ENCODE results near the gene ZNF319.
"Not testable (repeated sequence)": the region's sequence is repeated elsewhere in the genome, so short reads cannot be mapped to it uniquely, and the experiment has no call there.

ZNF319 gene

GRCh38 chr16:57996406-57997175 lies 3.9 kb downstream of the ZNF319 start:
- FAIRE-seq: no peak

- FAIRE-seq: no peak
Measured at GRCh38 chr16:57995721-57996405, 4.6 kb downstream of the ZNF319 start.

- FAIRE-seq: no peak
Measured at GRCh38 chr16:57994778-57995177, 5.7 kb downstream of the ZNF319 start.

GRCh38 chr16:57994361-57994760 lies 6.1 kb downstream of the ZNF319 start:
- no peak for FAIRE-seq

GRCh38 chr16:57993897-57994296 lies 6.6 kb downstream of the ZNF319 start:
- FAIRE-seq: no peak

GRCh38 chr16:57993438-57993837 lies 7.0 kb downstream of the ZNF319 start:
- no peak for FAIRE-seq

GRCh38 chr16:57992084-57992483 lies 8.4 kb downstream of the ZNF319 start:
- no peak for FAIRE-seq

- FAIRE-seq: no peak
Measured at GRCh38 chr16:57991551-57992059, 8.9 kb downstream of the ZNF319 start.

GRCh38 chr16:57988929-57989328 lies 11.5 kb downstream of the ZNF319 start:
- no peak for FAIRE-seq

GRCh38 chr16:57987441-57988177 lies 12.9 kb downstream of the ZNF319 start:
- no peak for FAIRE-seq

GRCh38 chr16:57986196-57986595 lies 14.3 kb downstream of the ZNF319 start:
- no peak for FAIRE-seq

GRCh38 chr16:57985204-57986181 lies 15.0 kb downstream of the ZNF319 start:
- FAIRE-seq: no peak

- FAIRE-seq: no peak
Measured at GRCh38 chr16:57984443-57985203, 15.8 kb downstream of the ZNF319 start.

- no peak for FAIRE-seq
Measured at GRCh38 chr16:57982385-57982784, 18.1 kb downstream of the ZNF319 start.

GRCh38 chr16:57981636-57982035 lies 18.8 kb downstream of the ZNF319 start:
- no peak for FAIRE-seq

GRCh38 chr16:57979006-57979585 lies 21.4 kb downstream of the ZNF319 start:
- no peak for FAIRE-seq

- not testable (repeated sequence) for FAIRE-seq
Measured at GRCh38 chr16:57978070-57978465, 22.4 kb downstream of the ZNF319 start.

- no peak for FAIRE-seq
Measured at GRCh38 chr16:57977418-57978069, 22.9 kb downstream of the ZNF319 start.

- FAIRE-seq: no peak
Measured at GRCh38 chr16:57976331-57976796, 24.1 kb downstream of the ZNF319 start.

- FAIRE-seq: no peak
Measured at GRCh38 chr16:57972306-57972705, 28.2 kb downstream of the ZNF319 start.
